ENCODE results near the gene MAP7D3.
"Not testable (repeated sequence)": the region's sequence is repeated elsewhere in the genome, so short reads cannot be mapped to it uniquely, and the experiment has no call there.

Gene MAP7D3

DNA sequence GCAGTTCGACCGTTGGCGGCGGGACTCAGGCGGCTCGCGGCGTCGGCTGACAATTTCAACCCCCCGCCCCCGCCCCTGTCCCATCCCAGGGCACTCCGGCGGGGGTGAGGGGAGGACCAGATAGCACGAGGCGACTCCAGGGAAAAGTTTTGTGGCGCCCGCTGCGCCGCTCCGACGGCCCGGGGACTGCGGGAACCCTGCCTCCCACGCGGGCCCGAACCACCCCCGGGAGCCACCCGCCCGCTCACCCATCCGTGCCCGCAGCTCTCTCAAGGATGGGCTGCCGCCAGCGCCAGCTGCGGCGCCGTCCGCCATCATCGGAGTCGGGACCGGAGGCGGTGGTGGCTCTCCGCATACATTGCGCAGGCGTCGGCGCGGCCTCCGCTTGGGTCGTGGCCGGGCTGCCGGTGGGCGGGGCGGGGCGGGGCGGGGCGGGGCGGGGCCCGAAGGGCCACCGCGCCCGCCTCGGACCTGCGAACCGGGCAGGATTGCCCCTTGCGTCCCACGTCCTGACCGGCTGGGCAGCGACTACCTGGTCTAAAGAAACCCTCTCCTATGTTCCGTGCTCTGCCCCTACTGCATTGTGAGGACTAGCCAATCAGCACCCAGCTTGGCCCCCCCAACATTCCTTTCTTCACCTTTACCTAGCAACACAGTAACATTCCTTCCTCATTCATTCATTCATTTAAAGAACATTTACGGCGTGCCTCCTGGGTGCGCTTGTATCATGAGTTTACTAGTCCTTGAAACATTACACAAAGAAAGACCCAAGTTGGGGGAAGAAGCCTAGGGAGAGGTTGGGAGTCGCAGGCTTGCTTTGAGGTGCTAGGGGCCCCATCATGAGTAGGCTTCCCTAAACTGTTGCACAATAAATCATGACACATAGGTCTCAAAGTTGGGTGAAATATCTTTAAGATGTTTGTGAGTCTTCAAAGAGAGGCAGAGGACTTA, at the start of gene MAP7D3:
TSS of gene MAP7D3 (minus strand) at position 360 of the 951 bp plus-strand sequence. CDS start at position 318, 42 bp downstream.
- peak; percentile 12 for DNase-seq

DNA sequence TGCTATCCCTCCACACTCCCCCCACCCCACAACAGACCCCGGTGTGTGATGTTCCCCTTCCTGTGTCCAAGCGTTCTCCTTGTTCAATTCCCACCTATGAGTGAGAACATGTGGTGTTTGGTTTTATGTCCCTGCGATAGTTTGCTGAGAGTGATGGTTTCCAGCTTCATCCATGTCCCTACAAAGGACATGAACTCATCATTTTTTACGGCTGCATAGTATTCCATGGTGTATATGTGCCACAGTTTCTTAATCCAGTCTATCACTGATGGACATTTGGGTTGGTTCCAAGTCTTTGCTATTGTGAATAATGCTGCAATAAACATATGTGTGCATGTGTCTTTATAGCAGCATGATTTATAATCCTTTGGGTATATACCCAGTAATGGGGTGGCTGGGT, 49.5 kb upstream of the MAP7D3 start, which contains the start of gene ADGRG4:
TSS of gene ADGRG4 (plus strand) at position 243 of the 400 bp plus-strand sequence. CDS start 7,815 bp downstream, outside the sequence.
- not testable (repeated sequence) for DNase-seq

DNA sequence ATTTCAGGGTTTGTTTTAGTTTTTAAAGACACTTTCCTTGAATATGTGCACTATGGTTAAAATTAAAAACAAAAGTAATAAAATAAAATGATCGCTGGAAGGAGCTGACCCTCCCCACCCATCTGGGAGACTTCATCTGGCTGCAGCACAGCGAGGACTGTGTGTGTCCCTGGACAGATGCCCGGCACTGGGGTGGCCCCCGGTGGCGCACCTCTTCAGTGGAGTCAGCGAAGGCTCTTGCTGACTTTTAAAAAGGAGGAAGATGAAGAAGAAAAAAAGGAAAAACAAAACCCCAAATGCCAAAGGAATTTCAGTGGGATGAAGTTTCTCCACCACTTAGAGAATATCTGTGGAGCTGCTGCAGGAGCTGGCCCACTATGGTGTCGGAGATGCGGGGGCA, 44.2 kb upstream of the MAP7D3 start:
- no peak for DNase-seq

GRCh38 chrX:136292656-136293055, 41.5 kb upstream of the MAP7D3 start:
- DNase-seq, result no peak

- DNase-seq, result no peak
Measured at GRCh38 chrX:136291824-136292223, 40.6 kb upstream of the MAP7D3 start.

GRCh38 chrX:136286375-136286774, 35.2 kb upstream of the MAP7D3 start:
- not testable (repeated sequence) for DNase-seq

- DNase-seq, result no peak
Measured at GRCh38 chrX:136275553-136275952, 24.4 kb upstream of the MAP7D3 start.

DNA sequence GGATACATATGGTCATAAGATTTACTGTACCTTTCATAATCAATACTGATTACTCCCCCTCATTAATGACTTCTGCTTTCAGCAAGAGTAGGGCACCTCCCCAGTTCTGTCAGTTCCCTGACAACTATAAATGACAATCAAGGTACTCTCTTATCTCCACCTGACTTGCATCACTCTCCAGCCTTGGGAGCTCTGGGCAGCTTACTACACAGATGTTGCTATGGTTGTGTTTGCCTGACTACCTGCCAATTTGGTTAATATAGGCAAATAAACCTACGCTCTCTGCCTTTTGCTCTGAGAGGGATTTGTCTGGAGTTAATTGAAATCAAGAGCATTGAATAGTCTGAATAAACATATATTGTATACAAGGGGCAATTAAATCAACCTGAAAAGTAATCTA, 22.8 kb upstream of the MAP7D3 start:
- DNase-seq, result no peak

DNA sequence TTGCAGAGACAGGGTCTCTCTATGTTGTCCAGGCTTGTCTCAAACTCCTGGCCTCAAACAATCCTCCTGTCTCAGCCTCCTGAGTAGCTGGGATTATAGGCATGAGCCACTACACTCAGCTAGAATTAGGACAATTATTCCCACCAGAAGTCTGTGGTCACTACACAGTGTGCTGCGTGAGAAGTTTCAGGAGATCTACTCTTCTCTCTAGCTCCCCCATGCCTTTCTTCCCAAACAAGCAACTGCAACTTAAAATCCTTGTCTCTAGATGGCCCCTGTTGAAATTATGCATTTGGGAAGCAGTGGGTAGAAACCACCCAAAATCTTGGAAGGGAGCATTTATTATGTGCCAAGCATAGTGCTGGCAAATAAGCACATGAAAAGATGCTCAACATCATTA, 21.1 kb upstream of the MAP7D3 start:
- no peak for DNase-seq

GRCh38 chrX:136271300-136271699, 20.1 kb upstream of the MAP7D3 start:
- DNase-seq, result no peak

GRCh38 chrX:136269921-136270320, 18.7 kb upstream of the MAP7D3 start:
- DNase-seq, result no peak

DNA sequence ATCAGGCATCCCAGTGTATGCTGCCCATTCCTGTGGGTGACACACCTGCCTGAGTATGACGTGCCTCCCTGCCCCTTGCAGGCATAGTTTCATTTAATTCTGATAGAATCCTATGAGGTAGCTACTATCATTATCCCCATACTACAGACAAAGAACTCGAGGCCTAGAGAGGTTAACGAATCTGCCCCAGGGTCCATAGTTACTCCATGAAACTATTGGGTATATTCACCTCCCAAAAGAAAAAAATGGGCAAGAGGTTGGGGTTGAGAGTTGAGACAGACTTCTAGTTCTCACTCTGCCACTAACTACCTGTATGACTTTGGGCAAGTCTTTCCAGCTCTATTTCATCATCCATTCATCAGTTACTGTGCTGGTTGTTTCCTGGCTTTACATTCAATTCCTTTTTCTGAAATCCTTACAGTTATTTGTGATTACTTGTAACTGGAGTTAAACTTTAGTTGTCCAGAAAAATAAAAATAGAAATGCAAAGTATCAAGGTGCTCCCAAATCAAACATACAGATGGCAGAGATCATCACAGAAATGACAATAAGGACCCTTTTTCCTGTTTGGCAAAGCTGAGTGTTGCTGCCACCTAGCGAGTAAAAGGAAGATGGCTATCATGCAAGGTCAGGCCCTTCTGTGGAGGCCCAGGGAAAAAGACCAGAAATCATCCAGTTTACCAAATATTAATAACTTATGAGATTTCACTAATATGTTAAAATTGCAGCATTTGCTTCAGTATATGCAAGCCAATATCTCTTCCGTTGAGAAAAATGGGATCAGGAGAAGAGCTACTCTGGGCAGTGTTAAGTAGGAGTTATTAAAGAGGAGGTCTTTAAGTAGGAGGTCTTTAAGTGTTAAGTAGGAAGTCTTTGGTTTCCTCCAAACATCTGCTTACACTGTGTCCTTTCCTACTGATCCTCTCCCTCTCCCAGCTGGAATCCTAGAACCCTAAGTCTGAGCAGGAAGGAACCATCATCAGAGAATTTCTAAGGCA, 17.1 kb upstream of the MAP7D3 start:
- DNase-seq, result no peak

DNA sequence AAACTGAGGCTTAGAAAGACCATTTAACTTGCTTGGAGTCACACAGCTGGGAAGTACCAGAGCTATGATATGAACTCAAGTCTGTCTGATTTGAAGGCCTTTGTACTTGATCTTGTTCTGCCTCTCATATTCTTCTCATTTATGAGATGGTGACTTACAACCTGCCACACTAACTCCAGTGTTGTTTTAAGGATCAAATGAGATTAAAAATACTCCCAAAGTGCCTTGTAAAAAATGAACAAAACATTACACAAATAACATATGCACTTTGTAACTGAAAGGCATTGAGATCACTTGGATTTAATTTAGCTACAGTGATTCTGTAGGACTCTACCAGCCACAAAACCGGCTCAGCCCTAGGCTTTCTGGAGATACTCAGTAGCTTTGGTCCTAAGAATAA, 15.6 kb upstream of the MAP7D3 start:
- no peak for DNase-seq

DNA sequence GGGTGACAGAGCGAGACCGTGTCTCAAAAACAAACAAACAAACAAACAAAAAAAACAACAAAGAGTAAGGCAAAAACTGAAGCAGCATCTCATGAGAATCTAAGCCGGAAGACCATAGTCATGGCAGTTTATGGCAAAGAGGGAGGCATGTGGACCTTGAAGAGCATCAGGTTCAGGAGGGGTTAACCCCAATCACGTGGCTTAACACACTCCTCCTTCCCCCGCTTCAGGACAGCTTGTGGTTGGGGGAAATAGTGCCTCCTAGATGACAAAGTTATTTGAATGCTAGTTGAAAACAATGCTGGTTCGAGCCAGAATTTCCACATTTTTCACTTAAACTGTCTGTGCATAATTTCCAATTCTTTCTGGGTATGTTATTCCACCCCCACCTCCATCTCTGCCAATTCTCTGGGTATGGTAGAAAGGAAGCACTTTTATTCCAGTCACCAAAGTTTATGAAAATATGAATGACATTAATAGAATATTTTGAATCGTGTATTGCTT, 11.7 kb upstream of the MAP7D3 start:
- no peak for DNase-seq

GRCh38 chrX:136262243-136262642, 11.0 kb upstream of the MAP7D3 start:
- DNase-seq, result no peak

DNA sequence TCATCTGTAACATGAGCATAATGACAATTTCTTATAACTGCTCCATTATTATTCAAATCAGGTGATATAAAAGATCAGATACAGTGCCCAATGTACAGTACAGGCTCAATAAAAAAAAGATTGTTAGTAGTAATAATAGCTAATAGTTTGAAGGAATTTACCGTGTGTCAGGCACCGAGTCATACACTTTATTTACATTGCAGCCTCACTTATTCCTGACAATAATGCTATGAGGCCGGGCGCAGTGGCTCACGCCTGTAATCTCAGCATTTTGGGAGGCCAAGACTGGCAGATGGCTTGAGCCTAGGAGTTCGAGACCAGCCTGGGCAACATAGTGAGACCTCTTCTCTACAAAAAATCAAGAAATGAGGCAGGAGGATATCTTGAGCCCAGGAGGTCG, 10.1 kb upstream of the MAP7D3 start:
- no peak for DNase-seq

DNA sequence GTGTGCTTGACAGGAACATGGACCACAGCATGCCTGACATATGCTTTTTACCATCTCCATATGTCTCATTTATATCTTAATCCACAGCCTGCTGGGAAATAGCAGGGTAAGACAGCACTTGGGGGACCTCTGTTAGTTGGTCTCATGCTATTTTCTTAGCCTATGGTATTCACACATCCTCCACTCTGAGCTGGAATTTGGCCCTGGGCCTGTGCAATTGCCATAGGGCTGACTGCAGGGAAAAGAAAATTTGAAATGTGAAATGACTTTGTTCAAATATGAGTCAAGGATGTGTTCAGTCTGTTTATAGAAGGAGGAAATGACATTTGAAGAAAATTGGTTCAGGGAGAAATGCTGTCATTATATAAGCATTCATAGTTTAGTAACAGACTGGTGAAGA, 9.6 kb upstream of the MAP7D3 start:
- peak; percentile 2 for DNase-seq

- DNase-seq, result no peak
Measured at GRCh38 chrX:136259543-136259942, 8.3 kb upstream of the MAP7D3 start.

DNA sequence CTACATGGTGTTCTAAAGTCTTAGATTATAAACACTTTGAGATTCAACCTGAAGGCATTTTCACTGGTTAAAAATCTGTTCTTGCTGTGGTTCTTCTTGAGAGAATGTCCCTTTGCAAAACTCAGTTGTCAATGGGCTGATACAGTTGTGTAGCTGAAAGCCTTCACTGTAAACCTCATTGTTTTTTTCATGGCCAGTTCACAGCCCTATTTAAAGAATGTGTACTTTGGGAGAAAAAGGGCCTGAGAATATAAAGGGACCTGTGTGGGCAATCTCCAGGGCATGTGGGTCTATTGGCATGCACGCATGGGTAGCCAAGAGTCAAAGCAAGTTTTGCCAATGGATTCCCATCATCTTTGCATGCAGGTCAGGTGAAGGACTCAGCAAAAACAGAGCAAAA, 7.8 kb upstream of the MAP7D3 start:
- DNase-seq, result no peak

DNA sequence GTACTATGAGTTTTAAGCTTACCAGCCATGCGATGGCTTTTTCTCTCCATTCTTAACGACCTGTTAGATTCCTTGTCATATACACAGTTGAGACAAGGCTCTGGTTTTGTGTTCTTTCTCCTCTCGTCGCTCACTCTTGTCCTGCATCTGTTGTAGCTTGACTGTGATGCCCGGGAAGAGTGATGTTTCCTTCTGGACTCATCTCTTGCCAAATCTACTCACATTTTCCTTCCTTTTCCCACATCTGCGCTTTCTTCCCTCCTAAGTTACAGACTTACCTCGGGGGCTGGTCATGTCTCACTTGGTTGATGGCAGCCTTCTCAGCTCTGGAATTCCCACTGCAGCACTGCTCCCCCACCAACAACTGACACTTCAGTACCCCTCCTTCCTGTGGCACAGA, 4.8 kb upstream of the MAP7D3 start:
- DNase-seq, result no peak

DNA sequence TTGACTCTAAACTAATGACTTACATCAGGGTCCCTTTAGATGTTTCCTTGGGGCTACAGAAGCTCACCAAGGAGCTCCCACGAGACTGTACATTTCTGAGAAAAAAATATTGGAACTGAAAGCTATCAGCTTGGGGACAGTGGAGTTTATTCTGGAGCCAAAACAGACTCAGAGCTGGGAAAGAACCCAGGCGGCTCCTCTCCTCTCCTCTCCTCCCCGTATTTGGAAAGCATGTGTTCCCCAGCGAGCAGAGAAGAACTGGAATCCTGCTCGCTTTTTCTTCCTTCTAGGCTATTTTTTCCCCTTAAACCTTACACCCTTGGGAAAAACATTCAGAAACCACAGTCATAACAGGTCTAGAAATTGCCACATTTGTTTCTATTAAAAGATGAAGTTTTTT, 4.3 kb upstream of the MAP7D3 start:
- no peak for DNase-seq

DNA sequence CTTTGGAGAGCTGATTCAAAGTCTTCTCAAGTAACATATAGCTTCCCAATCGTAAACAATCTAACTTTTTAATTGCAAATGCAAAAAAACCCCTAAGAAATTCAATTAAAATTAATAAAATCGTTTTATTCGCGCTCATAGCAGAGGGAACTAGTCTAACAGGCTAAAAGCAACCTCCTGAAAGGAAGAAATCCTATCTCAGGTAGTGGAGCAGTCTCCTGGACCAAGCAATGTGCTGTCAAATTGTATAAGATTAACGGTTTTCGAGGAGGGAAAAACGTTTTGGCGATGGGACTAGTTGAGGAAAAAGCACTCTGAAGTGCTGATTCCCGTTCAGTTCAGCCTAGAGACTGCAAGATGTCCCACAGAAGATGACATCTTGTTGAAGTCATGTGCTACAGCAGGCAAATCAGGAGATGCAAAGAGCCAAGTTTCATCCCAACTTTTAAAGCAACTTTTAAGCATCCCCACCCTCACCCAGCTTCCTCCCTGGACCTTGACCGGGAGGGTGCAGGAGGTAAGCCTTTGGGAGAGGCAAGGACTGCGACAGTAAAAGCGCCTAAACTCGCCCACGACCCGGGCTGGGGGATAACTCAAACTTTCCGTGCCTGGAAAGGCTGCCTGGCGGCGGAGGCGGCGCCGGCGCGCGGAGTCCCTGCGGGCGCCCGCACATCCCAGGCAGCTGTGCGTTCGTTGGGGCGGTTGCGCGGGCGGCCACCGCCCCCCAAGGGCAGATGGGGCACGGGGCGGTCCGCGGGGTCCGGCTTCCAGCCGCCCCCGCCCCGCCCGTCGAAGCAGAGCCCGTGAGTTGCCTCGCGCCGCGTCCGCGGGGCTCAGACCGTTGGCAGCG, 784 bp downstream of the MAP7D3 start:
- DNase-seq, result no peak

Data from T1000 (cell line).